H9 (cell line): ENCODE data around the gene TTC28. TPM values are rescaled to one million over a fixed set of nuclear protein-coding genes. Genes with fewer than 3 reads are reported as not detected.
"Not testable (repeated sequence)": the region's sequence is repeated elsewhere in the genome, so short reads cannot be mapped to it uniquely, and the experiment has no call there.

ENCODE experiments used
- DNase-seq: peaks from one replicate; pipeline ENCODE4 v3.0.0-alpha.2; 2017
- H2AFZ ChIP-seq: one replicate; pipeline ENCODE4 v1.6.1; 2013; ENCODE audit warnings: mild to moderate bottlenecking, low read length, control low read depth, moderate library complexity
- H2AK5ac ChIP-seq: 2 replicates; pipeline ENCODE4 v1.6.1; 2013; ENCODE audit warnings: low read length, control low read depth, mixed read lengths; ENCODE audit not compliant: insufficient read length
- H2BK120ac ChIP-seq: one replicate; pipeline ENCODE4 v1.6.1; 2013; ENCODE audit warnings: low read depth, mild to moderate bottlenecking, low read length, control low read depth, inconsistent platforms; ENCODE audit not compliant: poor library complexity, severe bottlenecking
- H2BK12ac ChIP-seq: 2 replicates; pipeline ENCODE4 v1.6.1; 2013; ENCODE audit warnings: low read length, control low read depth, mixed read lengths, low read depth; ENCODE audit not compliant: insufficient read length
- H2BK15ac ChIP-seq: 2 replicates; pipeline ENCODE4 v1.6.1; 2013; ENCODE audit warnings: low read depth, low read length, control low read depth
- H2BK20ac ChIP-seq: one replicate; pipeline ENCODE4 v1.6.1; 2013; ENCODE audit warnings: low read depth, mild to moderate bottlenecking, low read length, control low read depth, inconsistent platforms; ENCODE audit not compliant: poor library complexity, severe bottlenecking
- H2BK5ac ChIP-seq: 2 replicates; pipeline ENCODE4 v1.6.1; 2013; ENCODE audit warnings: low read length, control low read depth, mixed read lengths; ENCODE audit not compliant: insufficient read length
- H3K14ac ChIP-seq: 2 replicates; pipeline ENCODE4 v1.6.1; 2013; ENCODE audit warnings: low read length, control low read depth; ENCODE audit not compliant: insufficient read depth
- H3K18ac ChIP-seq: 2 replicates; pipeline ENCODE4 v1.6.1; 2013; ENCODE audit warnings: low read depth, mild to moderate bottlenecking, mixed read lengths, low read length, control low read depth; ENCODE audit not compliant: insufficient read length
- H3K23ac ChIP-seq: 2 replicates; pipeline ENCODE4 v1.6.1; 2013; ENCODE audit warnings: low read length, control low read depth, mixed read lengths, low read depth; ENCODE audit not compliant: insufficient read length
- H3K23me2 ChIP-seq: 2 replicates; pipeline ENCODE4 v1.6.1; 2013; ENCODE audit warnings: low read depth, mild to moderate bottlenecking, mixed read lengths, low read length, control low read depth; ENCODE audit not compliant: insufficient read length, poor library complexity, severe bottlenecking
- H3K27ac ChIP-seq: 2 replicates; pipeline ENCODE4 v1.5.1; 2013; ENCODE audit warnings: low read length, control low read depth, mixed read lengths, low read depth; ENCODE audit not compliant: insufficient read length
- H3K27me3 ChIP-seq: 2 replicates; pipeline ENCODE4 v1.6.1; 2013; ENCODE audit warnings: low read length, control low read depth, inconsistent platforms; ENCODE audit not compliant: insufficient read depth
- H3K4ac ChIP-seq: 2 replicates; pipeline ENCODE4 v1.6.1; 2013; ENCODE audit warnings: low read depth, mild to moderate bottlenecking, control low read depth, inconsistent platforms, low read length, moderate library complexity
- H3K4me1 ChIP-seq: 2 replicates; pipeline ENCODE4 v1.6.1; 2013; ENCODE audit warnings: low read length, control low read depth, inconsistent platforms; ENCODE audit not compliant: insufficient read depth
- H3K4me2 ChIP-seq: 2 replicates; pipeline ENCODE4 v1.6.1; 2013; ENCODE audit warnings: low read length, control low read depth, mixed read lengths; ENCODE audit not compliant: insufficient read length, insufficient read depth
- H3K56ac ChIP-seq: 2 replicates; pipeline ENCODE4 v1.6.1; 2013; ENCODE audit warnings: low read depth, mild to moderate bottlenecking, mixed read lengths, low read length, control low read depth; ENCODE audit not compliant: insufficient read length
- H3K79me1 ChIP-seq: 2 replicates; pipeline ENCODE4 v1.6.1; 2013; ENCODE audit warnings: low read depth, mild to moderate bottlenecking, moderate library complexity, low read length, control low read depth, inconsistent platforms; ENCODE audit not compliant: insufficient read depth, poor library complexity, severe bottlenecking
- H3K79me2 ChIP-seq: 2 replicates; pipeline ENCODE4 v1.6.1; 2013; ENCODE audit warnings: low read length, control low read depth, inconsistent platforms; ENCODE audit not compliant: insufficient read depth
- H3K9ac ChIP-seq: 2 replicates; pipeline ENCODE4 v1.6.1; 2013; ENCODE audit warnings: low read length, control low read depth, mixed read lengths; ENCODE audit not compliant: insufficient read length; ENCODE audit errors: extremely low read depth
- H3K9me3 ChIP-seq: one replicate; pipeline ENCODE4 v1.6.1; 2013; ENCODE audit warnings: low read depth, low read length, inconsistent platforms; ENCODE audit not compliant: control insufficient read depth
- H3T11ph ChIP-seq: one replicate; pipeline ENCODE4 v1.6.1; 2013; ENCODE audit warnings: mild to moderate bottlenecking, low read length, control low read depth, inconsistent platforms
- H4K20me1 ChIP-seq: one replicate; pipeline ENCODE4 v1.6.1; 2013; ENCODE audit not compliant: control insufficient read depth, insufficient read length, insufficient read depth
- H4K5ac ChIP-seq: 2 replicates; pipeline ENCODE4 v1.6.1; 2013; ENCODE audit warnings: low read depth, mild to moderate bottlenecking, mixed read lengths, low read length, control low read depth; ENCODE audit not compliant: insufficient read length
- H4K8ac ChIP-seq: replicated peaks from 2 replicates; pipeline ENCODE4 v1.6.1; 2013; ENCODE audit warnings: low read length, control low read depth, mixed read lengths, low read depth; ENCODE audit not compliant: insufficient read length
- H4K91ac ChIP-seq: 2 replicates; pipeline ENCODE4 v1.6.1; 2013; ENCODE audit warnings: low read depth, mild to moderate bottlenecking, moderate library complexity, mixed read lengths, low read length, control low read depth; ENCODE audit not compliant: insufficient read length
- H3K27ac Mint-ChIP-seq, 3 experiments: 2 replicates in 2 of 3; 3 replicates in 1 of 3; pipeline ENCODE4 v1.8.0; 2020 to 2021; ENCODE audit warnings: mixed read lengths in 3 of 3, mild to moderate bottlenecking in 1 of 3, moderate library complexity in 1 of 3
- H3K27me3 Mint-ChIP-seq: 2 replicates; pipeline ENCODE4 v1.8.0; 2021; ENCODE audit warnings: low read depth, mild to moderate bottlenecking, moderate library complexity, mixed read lengths
- H3K36me3 Mint-ChIP-seq, 3 experiments: 2 replicates in 2 of 3; 3 replicates in 1 of 3; pipeline ENCODE4 v1.8.0; 2020 to 2021; ENCODE audit warnings: low read depth in 3 of 3, mixed read lengths in 3 of 3; ENCODE audit not compliant: insufficient read depth in 1 of 3
- H3K4me1 Mint-ChIP-seq, 2 experiments: 2 replicates each; pipeline ENCODE4 v1.8.0; 2020; ENCODE audit warnings: mixed read lengths in 2 of 2
- H3K4me3 Mint-ChIP-seq, 2 experiments: 2 replicates in 1 of 2; 3 replicates in 1 of 2; pipeline ENCODE4 v1.8.0; 2020 to 2021; ENCODE audit warnings: mild to moderate bottlenecking in 2 of 2, mixed read lengths in 2 of 2, moderate library complexity in 1 of 2
- H3K9me3 Mint-ChIP-seq, 2 experiments: 2 replicates in 1 of 2; 3 replicates in 1 of 2; pipeline ENCODE4 v1.8.0; 2020; ENCODE audit warnings: mild to moderate bottlenecking in 2 of 2, mixed read lengths in 2 of 2, moderate library complexity in 1 of 2
- CTCF ChIP-seq: fragments of 200-600 bp; sonication (generic); conservative IDR thresholded peaks from 3 replicates; pipeline ENCODE4 v1.8.0; 2021; ENCODE audit warnings: antibody characterized with exemption, mild to moderate bottlenecking
- WGBS: extraction: QIAGEN DNeasy Blood & Tissue Kit; methylation state at CpG from one replicate; pipeline ENCODE4 v1.1.7; 2013; ENCODE audit warnings: missing lambda C conversion rate, low lambda C conversion rate, mixed read lengths; ENCODE audit not compliant: insufficient read length; ENCODE audit errors: extremely low coverage; 5-methylcytosine and 5-hydroxymethylcytosine counted together
- total RNA-seq: library from RNA; stranded (reverse); gene quantifications from 2 replicates; pipeline ENCODE4 v1.2.1, GENCODE V29; 2021

The TTC28 gene
- total RNA-seq, 1 experiment from 2014 or later: 13.6 TPM

GRCh38 chr22:28365371-28365770 is 314.3 kb downstream of the TTC28 start:
- no peak overlapping the region for H2BK5ac ChIP-seq
- H3K27me3 ChIP-seq: no peaks in the 10 kb centered on the region
- H3K4me1 ChIP-seq: no peaks in the 10 kb centered on the region
- no peak for TF ChIP-seq CTCF
- H3K79me1 ChIP-seq: no peaks in the 10 kb centered on the region
- H3K9me3 ChIP-seq: no peaks in the 10 kb centered on the region
- no peak overlapping the region for H4K91ac ChIP-seq
- Mint-ChIP-seq H3K27ac (no peak overlapping the region), H3K27me3 (peaks cover 3% of the 10 kb centered on the region; the same call in 1 of the 2 replicates), H3K9me3 (peaks cover 29 to 37% of the 10 kb centered on the region in 2 experiments), H3K4me1 (peaks cover 0 to 6% of the 10 kb centered on the region in 2 experiments; a peak in 2 of 4 replicates), H3K36me3 (peaks cover 25 to 28% (median 28%) of the 10 kb centered on the region in 3 experiments), H3K4me3 (no peak overlapping the region)
- no peak overlapping the region for H2BK15ac ChIP-seq
- H3K23me2 ChIP-seq: no peaks in the 10 kb centered on the region
- H3K9ac ChIP-seq: no peak overlapping the region
- H3T11ph ChIP-seq: no peak overlapping the region
- H3K4me2 ChIP-seq: no peak overlapping the region
- H4K8ac ChIP-seq: no peak overlapping the region
- no peaks in the 10 kb centered on the region for H4K20me1 ChIP-seq
- no peak overlapping the region for H3K4ac ChIP-seq
- no peak overlapping the region for H2AK5ac ChIP-seq
- H2BK20ac ChIP-seq: no peak overlapping the region
- H3K18ac ChIP-seq: no peak overlapping the region
- no peaks in the 10 kb centered on the region for H3K79me2 ChIP-seq
- DNase-seq: no peak
- no CpG with 5 or more reads among the region's 1 CpG for WGBS
- H2AFZ ChIP-seq: no peak overlapping the region
- H2BK12ac ChIP-seq: no peak overlapping the region
- H4K5ac ChIP-seq: no peak overlapping the region
- H2BK120ac ChIP-seq: no peak overlapping the region
- H3K23ac ChIP-seq: no peak overlapping the region
- no peak overlapping the region for H3K27ac ChIP-seq
- no peak overlapping the region for H3K56ac ChIP-seq
- no peak overlapping the region for H3K14ac ChIP-seq

GRCh38 chr22:28364105-28364504 is 315.5 kb downstream of the TTC28 start:
- H3K27ac ChIP-seq, H2BK120ac ChIP-seq, H4K91ac ChIP-seq, H2BK20ac ChIP-seq, H3K14ac ChIP-seq, H3K23ac ChIP-seq, H3K9ac ChIP-seq, H3K9me3 ChIP-seq, DNase-seq, H3K79me1 ChIP-seq, H3T11ph ChIP-seq, H4K20me1 ChIP-seq, H3K27me3 ChIP-seq, H3K27me3 Mint-ChIP-seq, H3K4ac ChIP-seq, H2BK5ac ChIP-seq, H3K18ac ChIP-seq, H2AFZ ChIP-seq, H3K56ac ChIP-seq, H2BK15ac ChIP-seq, H4K8ac ChIP-seq, H3K4me3 Mint-ChIP-seq, H3K27ac Mint-ChIP-seq, H3K4me1 Mint-ChIP-seq, H2BK12ac ChIP-seq, H3K23me2 ChIP-seq, H3K79me2 ChIP-seq, H4K5ac ChIP-seq, H2AK5ac ChIP-seq, H3K4me2 ChIP-seq, H3K4me1 ChIP-seq: not testable (repeated sequence)
- H3K9me3 Mint-ChIP-seq: peaks cover 29 to 37% of the 10 kb centered on the region in 2 experiments
- no CpG with 5 or more reads among the region's 3 CpGs for WGBS
- peaks cover 25 to 28% (median 28%) of the 10 kb centered on the region in 3 experiments for H3K36me3 Mint-ChIP-seq
